GM18520 (cell line): Measurements from ENCODE around the gene ZSCAN18.

Experiments used
- ATAC-seq: cut with Tn5 transposase; IDR thresholded peaks from one replicate; pipeline ENCODE4 v1.9.1; 2021; ENCODE audit not compliant: unreplicated experiment

ZSCAN18 gene

DNA sequence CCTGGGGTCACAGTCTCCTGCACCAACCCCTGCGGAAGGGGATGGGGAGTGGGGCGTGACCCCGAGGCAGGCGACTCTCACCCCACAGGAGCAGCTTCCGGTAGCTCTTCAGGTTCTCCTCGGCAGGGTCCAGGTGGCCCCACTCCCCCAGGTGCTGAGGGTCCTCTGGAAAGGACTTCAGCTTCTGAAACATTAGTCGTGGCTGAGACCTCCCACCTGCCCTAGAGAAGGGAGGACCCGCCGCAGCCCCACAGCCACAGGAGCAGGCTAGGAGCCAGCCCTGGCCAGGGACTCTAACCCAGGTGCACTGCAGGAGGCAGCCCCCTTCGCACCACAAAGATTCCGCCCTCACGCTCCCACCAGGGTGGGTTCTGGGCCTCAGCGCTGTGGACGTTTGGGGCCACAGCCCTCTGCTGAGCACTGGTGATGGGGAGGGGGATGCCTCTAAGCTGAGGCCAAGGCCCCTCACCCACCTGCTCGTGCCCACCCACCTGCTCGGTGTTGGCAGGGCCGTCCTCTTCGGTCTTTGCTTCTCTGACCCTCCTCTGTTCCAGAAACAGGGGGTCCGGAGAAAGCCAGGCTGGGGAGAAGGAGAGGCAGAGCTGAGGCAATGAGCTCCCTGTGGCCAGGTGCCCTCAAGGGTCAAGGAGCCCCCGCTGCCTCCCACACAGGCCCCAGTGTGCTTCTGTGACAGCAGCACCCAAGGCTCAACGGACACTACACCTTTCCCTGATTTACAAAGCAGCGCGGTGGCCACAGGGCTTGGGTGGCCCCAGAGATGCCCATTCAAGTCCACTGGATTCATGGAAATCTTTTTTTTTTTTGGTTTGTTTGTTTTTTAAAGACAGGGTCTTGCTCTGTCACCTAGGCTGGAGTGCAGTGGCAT is 11.0 kb downstream of the ZSCAN18 start:
- ATAC-seq = no peak

GRCh38 chr19:58085348-58085875 is 12.6 kb downstream of the ZSCAN18 start:
- ATAC-seq = no peak

DNA sequence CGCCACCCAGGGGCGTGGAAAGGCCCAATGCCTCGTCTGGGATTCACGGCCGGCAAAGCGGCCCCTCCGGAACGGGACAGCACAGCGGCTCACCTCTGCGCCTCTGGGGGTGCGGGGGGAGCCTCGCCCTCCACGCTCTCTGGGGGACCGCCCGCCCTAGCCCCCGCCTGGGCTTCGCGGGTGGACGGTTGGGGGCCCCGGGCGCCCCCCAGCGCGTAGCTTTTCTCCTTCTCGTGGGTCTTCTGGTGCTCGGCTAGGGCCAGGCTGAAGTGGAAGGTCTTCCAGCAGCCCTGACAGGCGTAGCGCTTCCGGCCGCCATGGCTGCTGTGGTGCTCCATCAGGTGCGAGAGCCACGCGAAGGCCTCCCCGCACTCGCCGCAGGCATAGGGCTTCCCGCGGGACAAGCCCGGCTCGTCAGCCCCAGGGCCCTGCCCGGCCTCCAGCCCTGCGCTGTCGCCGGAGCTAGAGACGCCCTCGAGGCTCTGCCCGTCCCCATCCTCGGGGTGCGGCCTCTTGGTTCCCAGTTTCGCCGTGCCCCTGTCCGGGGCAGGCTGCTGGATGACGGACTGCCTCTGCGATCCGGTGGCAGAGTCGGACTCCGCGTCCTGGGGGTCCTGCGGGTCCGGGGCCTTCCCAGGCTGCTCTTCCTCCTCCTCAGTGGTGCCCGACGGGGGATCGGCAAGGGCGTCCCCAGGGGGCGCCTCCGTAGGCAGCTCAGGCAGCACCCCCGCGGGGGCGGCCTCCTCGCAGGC is 13.3 kb downstream of the ZSCAN18 start:
- no peak for ATAC-seq

GRCh38 chr19:58083021-58083420 is 15.0 kb downstream of the ZSCAN18 start:
- ATAC-seq = no peak

GRCh38 chr19:58079792-58080191 is 18.2 kb downstream of the ZSCAN18 start:
- ATAC-seq = no peak

GRCh38 chr19:58067240-58067912 is 30.7 kb downstream of the ZSCAN18 start:
- ATAC-seq = no peak

DNA sequence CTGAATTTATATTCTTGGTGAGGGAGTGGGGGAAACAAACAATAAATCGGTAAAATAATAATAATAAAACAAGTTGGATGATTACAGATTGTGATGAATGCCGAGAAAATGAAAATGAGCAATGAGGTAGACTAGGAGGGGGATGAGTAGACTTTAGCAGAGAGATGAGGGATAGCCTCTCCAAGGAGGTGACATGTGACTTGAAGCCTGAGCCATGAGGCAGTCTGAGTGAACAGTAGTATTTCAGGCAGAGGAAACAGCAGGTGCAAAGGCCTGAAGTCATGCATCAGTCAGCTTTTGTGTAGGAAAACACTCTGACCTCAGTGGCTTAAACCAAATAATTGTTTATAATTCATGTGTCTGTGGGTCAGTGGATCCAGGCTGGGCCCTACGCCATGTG is 34.3 kb downstream of the ZSCAN18 start:
- ATAC-seq = no peak

DNA sequence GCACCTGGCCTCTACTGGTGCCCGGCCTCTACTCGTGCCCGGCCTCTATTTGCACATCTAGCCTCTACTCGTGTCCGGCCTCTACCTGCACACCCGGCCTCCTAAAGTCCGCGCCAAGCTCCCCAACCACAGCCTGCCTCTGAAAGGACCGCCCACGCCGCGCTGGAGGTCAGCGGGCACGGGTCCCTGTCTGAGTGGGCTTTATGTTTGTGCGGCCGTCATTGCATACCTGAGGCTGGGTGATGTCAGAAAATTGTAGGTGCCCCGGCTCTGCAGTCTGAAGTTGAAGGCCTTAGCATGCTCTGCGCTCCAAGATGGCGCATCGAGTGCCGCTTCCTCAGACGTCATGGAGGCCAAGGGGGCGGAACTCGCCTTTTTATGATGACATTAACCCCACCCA is 37.8 kb downstream of the ZSCAN18 start:
- no peak for ATAC-seq

DNA sequence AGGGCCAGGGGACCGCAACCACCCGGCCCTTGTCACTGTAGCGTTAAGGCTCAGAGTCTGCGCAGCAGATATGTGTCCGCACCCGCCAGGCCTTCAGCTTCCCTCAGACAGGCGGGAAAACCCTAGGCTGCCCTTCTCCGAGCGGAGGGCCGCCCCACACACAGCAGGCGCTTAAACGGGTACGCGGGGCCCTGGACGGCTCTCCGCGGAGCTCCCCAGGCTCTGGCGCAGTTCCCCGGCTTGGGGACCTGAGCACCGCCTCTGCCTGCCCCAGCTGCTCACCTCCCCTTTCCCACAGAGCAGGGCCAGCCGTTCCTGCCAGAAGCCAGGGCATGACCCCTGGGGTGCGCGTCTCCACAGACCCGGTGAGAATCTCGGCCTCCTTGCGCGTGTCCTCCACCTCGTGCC is 38.4 kb downstream of the ZSCAN18 start:
- no peak for ATAC-seq

GRCh38 chr19:58059003-58059670 is 38.9 kb downstream of the ZSCAN18 start, which contains the start of gene ZNF135:
Gene ZNF135 (plus strand): TSS chr19:58059282. CDS start chr19:58060003, 721 bp downstream.
- no peak for ATAC-seq

DNA sequence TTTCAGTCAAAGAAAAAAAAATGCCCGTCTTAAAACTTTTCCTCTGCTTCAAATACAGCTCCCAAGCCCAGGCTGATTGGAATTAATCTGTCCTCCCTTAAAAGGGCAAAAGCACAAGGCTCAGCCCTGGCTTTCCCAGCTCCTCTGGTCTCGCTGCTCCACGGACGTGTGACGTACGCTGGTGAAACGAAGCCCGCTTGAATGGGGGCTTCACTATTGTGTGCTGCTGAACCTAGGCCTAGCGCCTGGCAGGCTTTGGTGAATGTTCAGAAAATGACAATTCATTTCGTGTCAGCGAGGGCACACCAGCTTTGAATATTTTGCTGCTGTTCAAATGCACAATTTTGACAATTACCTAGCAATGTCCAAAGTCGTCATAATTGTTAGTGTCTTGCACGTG is 39.6 kb downstream of the ZSCAN18 start:
- ATAC-seq = no peak

DNA sequence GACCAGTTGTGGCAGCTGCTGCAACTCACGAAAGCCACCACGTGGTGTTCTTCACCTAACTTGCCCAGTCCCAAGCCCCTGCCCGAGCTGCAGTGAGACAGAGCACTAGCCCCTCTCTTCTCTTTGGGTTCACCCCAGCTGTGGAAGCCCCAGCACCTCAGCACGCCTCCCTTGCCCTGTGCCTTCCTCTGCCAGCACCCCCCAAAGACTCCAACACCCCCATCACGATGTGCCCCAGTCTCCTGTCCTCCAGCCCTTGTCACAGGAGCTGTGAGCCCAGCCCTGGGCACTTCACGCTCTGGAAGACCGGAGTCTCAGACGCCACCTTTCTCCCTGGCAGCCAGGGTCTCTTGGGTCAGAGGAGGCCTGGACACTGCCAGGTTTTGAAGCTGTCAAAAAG is 41.2 kb downstream of the ZSCAN18 start:
- no peak for ATAC-seq

DNA sequence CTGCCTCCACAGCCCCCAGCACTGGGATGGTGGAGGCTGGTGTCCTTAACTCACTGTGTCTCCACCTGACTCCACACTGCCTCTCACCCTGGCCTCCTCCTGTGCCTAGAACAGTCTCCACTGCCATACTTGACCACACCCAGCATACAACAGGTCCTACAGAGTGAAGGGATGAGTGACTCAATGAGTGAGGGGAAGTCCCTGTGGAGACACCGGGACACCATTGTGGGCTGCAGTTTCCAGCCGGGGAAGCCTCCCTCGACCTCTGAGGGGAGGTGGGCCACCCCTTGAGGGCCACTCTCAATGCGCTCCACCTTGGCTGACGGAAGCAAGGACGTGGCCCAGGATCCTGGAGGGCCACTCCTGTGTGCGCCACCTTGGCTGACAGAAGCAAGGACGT is 41.8 kb downstream of the ZSCAN18 start:
- ATAC-seq = no peak

- ATAC-seq = no peak
These were observed 42.8 kb downstream of the ZSCAN18 start for GRCh38 chr19:58054901-58055874.

GRCh38 chr19:58053480-58054156 is 44.4 kb downstream of the ZSCAN18 start:
- no peak for ATAC-seq

GRCh38 chr19:58052256-58052655 is 45.8 kb downstream of the ZSCAN18 start:
- no peak for ATAC-seq

DNA sequence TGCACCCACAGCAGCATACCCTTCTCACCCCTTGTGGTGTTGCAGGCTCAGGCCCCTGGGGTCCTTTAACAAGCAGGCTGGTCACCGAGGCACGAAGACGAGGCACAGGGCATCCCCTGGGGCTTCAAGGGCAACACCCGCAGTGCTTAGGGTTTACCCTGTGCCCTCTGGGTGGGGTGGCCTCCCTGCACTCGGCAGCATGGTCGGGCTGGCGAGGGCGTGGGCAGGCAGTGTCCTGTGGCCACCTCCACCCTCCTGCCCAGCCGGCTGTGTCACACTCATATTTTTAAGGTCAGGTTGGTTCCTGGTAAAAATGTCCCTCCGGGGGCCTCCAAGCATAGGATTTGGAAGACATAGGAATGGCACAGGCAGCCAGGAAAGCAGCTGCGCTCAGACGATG is 50.4 kb downstream of the ZSCAN18 start:
- ATAC-seq = no peak

GRCh38 chr19:58046856-58047255 is 51.2 kb downstream of the ZSCAN18 start:
- no peak for ATAC-seq

DNA sequence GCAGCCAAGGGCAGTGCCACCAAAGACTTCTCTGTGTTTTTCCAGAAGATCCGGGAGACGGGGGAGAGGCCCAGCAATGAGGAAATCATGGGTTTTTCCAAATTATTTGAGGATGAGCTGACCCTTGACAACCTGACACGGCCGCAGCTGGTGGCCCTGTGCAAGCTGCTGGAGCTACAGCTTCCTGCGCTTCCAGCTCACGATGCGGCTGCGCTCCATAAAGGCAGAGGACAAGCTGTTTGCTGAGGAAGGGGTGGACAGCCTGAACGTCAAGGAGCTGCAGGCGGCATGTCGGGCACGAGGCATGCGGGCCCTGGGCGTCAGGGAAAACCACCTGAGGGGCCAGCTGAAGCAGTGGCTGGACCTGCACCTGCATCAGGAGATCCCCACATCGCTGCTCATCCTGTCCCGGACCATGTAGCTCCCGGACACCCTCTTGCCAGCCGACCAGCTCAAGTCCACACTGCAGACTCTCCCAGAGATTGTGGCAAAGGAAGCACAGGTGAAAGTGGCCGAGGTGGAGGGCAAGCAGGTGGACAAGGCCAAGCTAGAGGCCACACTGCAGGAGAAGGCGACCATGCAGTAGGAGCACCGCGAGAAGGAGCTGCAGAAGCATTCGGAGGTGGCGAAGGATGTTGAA is 52.5 kb downstream of the ZSCAN18 start:
- no peak for ATAC-seq
